IMR-90 (cell line): Measurements from ENCODE around the gene ADARB2. TPM values are rescaled to one million over a fixed set of nuclear protein-coding genes. Genes with fewer than 3 reads are reported as not detected.

ENCODE experiments used
- ATAC-seq: fragments of 200-7000 bp; cut with Tn5 transposase; 2 replicates; pipeline ENCODE4 v1.9.1; 2020; ENCODE audit warnings: low read depth, mild to moderate bottlenecking, moderate library complexity
- BruUV-seq: library from RNA; stranded (reverse); fragments of 400-500 nt; replicated peaks from 2 replicates; lab custom pipeline; 2021; lab: Mats Ljungman, UMichigan
- CTCF ChIA-PET: fragments of 300-600 bp; formaldehyde crosslinking; extraction: SDS; loops from one replicate; lab custom pipeline; 2021; ENCODE audit warnings: antibody characterized with exemption; lab: Yijun Ruan, JAX
- POLR2A ChIA-PET: fragments of 300-600 bp; sonication (Branson Sonifier 250); formaldehyde crosslinking; loops from one replicate; lab custom pipeline; 2022; ENCODE audit warnings: antibody characterized with exemption; ENCODE audit not compliant: unreplicated experiment; lab: Charles Lee
- DNase-seq: peaks from one replicate; pipeline ENCODE4 v3.0.0; 2013
- H2AFZ ChIP-seq: replicated peaks from 2 replicates; pipeline ENCODE3; 2013; ENCODE audit warnings: low read length, mild to moderate bottlenecking; ENCODE audit not compliant: poor library complexity
- H2AK5ac ChIP-seq: 2 replicates; pipeline ENCODE4 v1.6.1; 2013; ENCODE audit warnings: low read depth, low read length, inconsistent platforms
- H2AK9ac ChIP-seq: replicated peaks from 2 replicates; pipeline ENCODE3; 2013; ENCODE audit warnings: mild to moderate bottlenecking, low read depth, low read length, moderate library complexity; ENCODE audit not compliant: poor library complexity
- H2BK120ac ChIP-seq: 2 replicates; pipeline ENCODE4 v1.6.1; 2013; ENCODE audit warnings: low read depth, low read length, inconsistent platforms
- H2BK15ac ChIP-seq: 3 replicates; pipeline ENCODE4 v1.6.1; 2013; ENCODE audit warnings: low read depth, low read length, inconsistent platforms
- H2BK20ac ChIP-seq: 2 replicates; pipeline ENCODE4 v1.6.1; 2013; ENCODE audit warnings: low read depth, mild to moderate bottlenecking, inconsistent platforms, low read length, moderate library complexity
- H2BK5ac ChIP-seq: 2 replicates; pipeline ENCODE4 v1.6.1; 2013; ENCODE audit warnings: mild to moderate bottlenecking, low read depth, low read length, inconsistent platforms; ENCODE audit not compliant: poor library complexity, severe bottlenecking
- H3K14ac ChIP-seq: replicated peaks from 2 replicates; pipeline ENCODE4 v1.6.1; 2013; ENCODE audit warnings: low read depth, low read length, inconsistent platforms
- H3K18ac ChIP-seq: 2 replicates; pipeline ENCODE4 v1.6.1; 2013; ENCODE audit warnings: low read depth, low read length, control low read depth
- H3K23ac ChIP-seq: 2 replicates; pipeline ENCODE4 v1.6.1; 2013; ENCODE audit warnings: low read depth, low read length, inconsistent platforms
- H3K27ac ChIP-seq: 2 replicates; pipeline ENCODE4 v1.5.1; 2013; ENCODE audit warnings: mild to moderate bottlenecking, control low read depth, low read length; ENCODE audit not compliant: insufficient read depth
- H3K27me3 ChIP-seq: 2 replicates; pipeline ENCODE4 v1.6.1; 2013; ENCODE audit warnings: low read length; ENCODE audit not compliant: control insufficient read depth, insufficient read depth
- H3K36me3 ChIP-seq: 2 replicates; pipeline ENCODE4 v1.6.1; 2013; ENCODE audit warnings: low read length, mixed read lengths; ENCODE audit not compliant: control insufficient read depth, insufficient read depth
- H3K4ac ChIP-seq: 2 replicates; pipeline ENCODE4 v1.6.1; 2013; ENCODE audit warnings: low read depth, low read length, inconsistent platforms
- H3K4me1 ChIP-seq: 2 replicates; pipeline ENCODE4 v1.6.1; 2013; ENCODE audit warnings: low read length, mixed read lengths; ENCODE audit not compliant: control insufficient read depth, insufficient read depth
- H3K4me2 ChIP-seq: 2 replicates; pipeline ENCODE4 v1.6.1; 2013; ENCODE audit warnings: low read depth, mild to moderate bottlenecking, control low read depth, low read length, moderate library complexity
- H3K4me3 ChIP-seq: 2 replicates; pipeline ENCODE4 v1.5.1; 2013; ENCODE audit warnings: low read depth, mild to moderate bottlenecking, control low read depth, low read length, moderate library complexity; ENCODE audit not compliant: insufficient read depth
- H3K56ac ChIP-seq: 2 replicates; pipeline ENCODE4 v1.6.1; 2013; ENCODE audit warnings: low read length, inconsistent platforms; ENCODE audit not compliant: insufficient read depth; ENCODE audit errors: extremely low read depth
- H3K79me1 ChIP-seq, 2 experiments: 2 replicates each; pipeline ENCODE4 v1.6.1; 2013; ENCODE audit warnings: low read length in 2 of 2, inconsistent platforms in 1 of 2, low read depth in 1 of 2
- H3K9ac ChIP-seq: 2 replicates; pipeline ENCODE4 v1.6.1; 2013; ENCODE audit warnings: low read depth, low read length, control low read depth
- H3K9me1 ChIP-seq: 2 replicates; pipeline ENCODE4 v1.6.1; 2013; ENCODE audit warnings: low read length, inconsistent platforms; ENCODE audit not compliant: insufficient read depth
- H3K9me3 ChIP-seq: 2 replicates; pipeline ENCODE4 v1.6.1; 2013; ENCODE audit warnings: low read length; ENCODE audit not compliant: control insufficient read depth, insufficient read depth
- H4K20me1 ChIP-seq: 2 replicates; pipeline ENCODE4 v1.6.1; 2013; ENCODE audit warnings: low read length, inconsistent platforms; ENCODE audit not compliant: insufficient read depth
- H4K5ac ChIP-seq: 2 replicates; pipeline ENCODE4 v1.6.1; 2013; ENCODE audit warnings: mild to moderate bottlenecking, low read depth, low read length, control low read depth
- H4K8ac ChIP-seq, 2 experiments: 2 replicates each; pipeline ENCODE4 v1.6.1; 2013; ENCODE audit warnings: low read depth in 2 of 2, low read length in 2 of 2, control low read depth in 1 of 2, inconsistent platforms in 1 of 2
- H4K91ac ChIP-seq: 2 replicates; pipeline ENCODE4 v1.6.1; 2013; ENCODE audit warnings: low read depth, low read length, inconsistent platforms; ENCODE audit not compliant: insufficient read depth
- BHLHE40 ChIP-seq: fragments of 150-350 bp; IDR thresholded peaks from 2 replicates; pipeline ENCODE4 v1.6.1; 2016; ENCODE audit warnings: mild to moderate bottlenecking, low read depth, low read length
- CEBPB ChIP-seq: IDR thresholded peaks from 2 replicates; pipeline ENCODE4 v1.6.1; 2012; ENCODE audit warnings: low read depth, low read length, improper control_type of control experiment
- CHD1 ChIP-seq: IDR thresholded peaks from 2 replicates; pipeline ENCODE4 v1.6.1; 2012; ENCODE audit warnings: low read depth, low read length, improper control_type of control experiment
- FOS ChIP-seq: fragments of 150-350 bp; IDR thresholded peaks from 2 replicates; pipeline ENCODE4 v1.6.1; 2016; ENCODE audit warnings: low read depth, low read length
- MAFK ChIP-seq: IDR thresholded peaks from 2 replicates; pipeline ENCODE4 v1.6.1; 2012; ENCODE audit warnings: low read depth, low read length, improper control_type of control experiment
- MAZ ChIP-seq: IDR thresholded peaks from 2 replicates; pipeline ENCODE4 v1.6.1; 2012; ENCODE audit warnings: low read depth, mild to moderate bottlenecking, low read length, improper control_type of control experiment, moderate library complexity, borderline replicate concordance
- MXI1 ChIP-seq: IDR thresholded peaks from 2 replicates; pipeline ENCODE4 v1.6.1; 2012; ENCODE audit warnings: low read depth, mild to moderate bottlenecking, low read length, moderate library complexity, borderline replicate concordance
- NFE2L2 ChIP-seq: fragments of 150-350 bp; IDR thresholded peaks from 2 replicates; pipeline ENCODE4 v1.6.1; 2016; ENCODE audit warnings: low read depth, mild to moderate bottlenecking, low read length
- POLR2A ChIP-seq: IDR thresholded peaks from 2 replicates; pipeline ENCODE4 v1.6.1; 2012; ENCODE audit warnings: mild to moderate bottlenecking, low read depth, low read length
- RAD21 ChIP-seq: IDR thresholded peaks from 2 replicates; pipeline ENCODE4 v1.6.1; 2012; ENCODE audit warnings: low read length, improper control_type of control experiment
- RCOR1 ChIP-seq: IDR thresholded peaks from 2 replicates; pipeline ENCODE4 v1.6.1; 2012; ENCODE audit warnings: mild to moderate bottlenecking, low read length, improper control_type of control experiment; ENCODE audit not compliant: insufficient replicate concordance
- RFX5 ChIP-seq: IDR thresholded peaks from 2 replicates; pipeline ENCODE4 v1.8.0; 2012; ENCODE audit warnings: low read depth, mild to moderate bottlenecking, low read length, moderate library complexity
- SMC3 ChIP-seq: fragments of 150-350 bp; IDR thresholded peaks from 2 replicates; pipeline ENCODE4 v1.6.1; 2016; ENCODE audit warnings: low read depth, mild to moderate bottlenecking, antibody characterized with exemption, low read length, moderate library complexity
- WGBS, 2 experiments: methylation state at CpG; one replicate each; pipeline versions ENCODE4 v1.1.5 to v1.1.7; 2013; ENCODE audit warnings: missing lambda C conversion rate in 2 of 2; ENCODE audit not compliant: insufficient read length in 1 of 2; ENCODE audit errors: extremely low coverage in 2 of 2; 5-methylcytosine and 5-hydroxymethylcytosine counted together
- dilution Hi-C: fragments of 300-500 bp; cut with HindIII; formaldehyde crosslinking; loops from one replicate; pipeline ENCODE4 v1.14.3; 2018; ENCODE audit warnings: low sequenced_read_pairs; ENCODE audit not compliant: unreplicated experiment
- in situ Hi-C: fragments of 300-500 bp; cut with MboI; formaldehyde crosslinking; loops from 3 replicates; pipeline ENCODE4 v1.14.3; 2019; ENCODE audit warnings: low sequenced_read_pairs, inconsistent platforms, mixed read lengths
- intact Hi-C: fragments of 100-400 bp; cut with micrococcal nuclease; formaldehyde crosslinking; loops from 2 replicates; pipeline ENCODE4 v1.10.0; 2022
- polyA plus RNA-seq, 3 experiments: library from polyadenylated mRNA; depleted of rRNA; stranded (reverse); fragments of >200 nt; gene quantifications; 2 replicates each; pipeline ENCODE4 v1.2.3, GENCODE V29; 2012; ENCODE audit warnings: low replicate concordance in 1 of 3
- total RNA-seq: library from RNA; depleted of rRNA; stranded (reverse); fragments of >200 nt; gene quantifications from 2 replicates; pipeline ENCODE4 v1.2.3, GENCODE V29; 2012
- TF ChIP-seq, protein P1 (sequence below): fragments of 150-350 bp; IDR thresholded peaks from 2 replicates; pipeline ENCODE4 v1.6.1; 2016; ENCODE audit warnings: low read depth, mild to moderate bottlenecking, low read length, moderate library complexity, borderline replicate concordance
- TF ChIP-seq, protein P2 (sequence below): conservative IDR thresholded peaks from 2 replicates; pipeline ENCODE4 v1.5.1; 2012; ENCODE audit warnings: mild to moderate bottlenecking, low read depth, low read length, improper control_type of control experiment
- TF ChIP-seq, protein P3 (sequence below): fragments of 150-350 bp; IDR thresholded peaks from 2 replicates; pipeline ENCODE4 v1.6.1; 2017; ENCODE audit warnings: mild to moderate bottlenecking, antibody characterized with exemption, low read length, low read depth

Gene ADARB2
- total and polyA plus RNA-seq, 2 of the 4 experiments (the other 2 are of a cell fraction) = not detected

DNA sequence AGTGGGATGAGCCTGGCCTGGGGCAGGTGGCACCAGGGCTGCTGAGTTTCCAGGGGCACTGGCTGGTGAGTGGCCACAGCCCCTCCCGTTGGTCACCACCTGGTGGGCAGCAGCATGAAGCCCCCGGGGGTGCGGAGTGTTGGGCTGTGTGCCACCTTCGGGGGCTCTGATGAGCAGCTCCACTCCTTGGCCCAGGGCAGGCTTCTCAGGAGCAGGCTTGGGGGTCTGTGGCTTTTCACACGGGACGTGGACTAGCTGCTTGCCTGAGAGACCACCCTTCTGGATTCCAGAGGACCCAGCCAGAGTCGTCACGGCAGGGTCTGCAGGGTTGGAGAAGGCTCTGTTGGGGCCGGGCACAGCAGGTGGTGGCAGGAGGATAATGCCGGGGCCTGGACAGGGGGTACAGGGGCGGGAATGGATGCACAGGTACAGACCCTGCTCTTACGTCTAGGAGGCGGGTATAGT, 193.1 kb downstream of the ADARB2 start:
- Histone ChIP-seq H2AFZ (no peak overlapping the region), H3K36me3 (no peaks in the 10 kb centered on the region), H3K9me1 (no peaks in the 10 kb centered on the region), H2BK15ac (no peak overlapping the region), H3K27ac (no peak overlapping the region), H4K20me1 (no peaks in the 10 kb centered on the region), H4K5ac (no peak overlapping the region), H3K9me3 (peaks cover 39% of the 10 kb centered on the region), H3K23ac (no peak overlapping the region), H2AK9ac (no peak overlapping the region), H2BK20ac (no peak overlapping the region), H3K4me3 (no peak overlapping the region), H3K18ac (no peak overlapping the region), H2AK5ac (no peak overlapping the region), H3K14ac (no peak overlapping the region), H4K91ac (no peak overlapping the region), H3K4me1 (no peaks in the 10 kb centered on the region), H4K8ac (no peak overlapping the region), H2BK5ac (no peak overlapping the region), H3K27me3 (no peaks in the 10 kb centered on the region), H3K4ac (no peak overlapping the region), H3K79me1 (no peaks in the 10 kb centered on the region), H3K56ac (no peak overlapping the region), H2BK120ac (no peak overlapping the region), H3K4me2 (no peak overlapping the region), H3K9ac (no peak overlapping the region)
- dilution Hi-C loops = no loop called here
- TF ChIP-seq MAZ = no peak
- no peak for TF ChIP-seq CHD1
- no peak for TF ChIP-seq RAD21
- TF ChIP-seq RCOR1 = no peak
- TF ChIP-seq, protein P1, sequence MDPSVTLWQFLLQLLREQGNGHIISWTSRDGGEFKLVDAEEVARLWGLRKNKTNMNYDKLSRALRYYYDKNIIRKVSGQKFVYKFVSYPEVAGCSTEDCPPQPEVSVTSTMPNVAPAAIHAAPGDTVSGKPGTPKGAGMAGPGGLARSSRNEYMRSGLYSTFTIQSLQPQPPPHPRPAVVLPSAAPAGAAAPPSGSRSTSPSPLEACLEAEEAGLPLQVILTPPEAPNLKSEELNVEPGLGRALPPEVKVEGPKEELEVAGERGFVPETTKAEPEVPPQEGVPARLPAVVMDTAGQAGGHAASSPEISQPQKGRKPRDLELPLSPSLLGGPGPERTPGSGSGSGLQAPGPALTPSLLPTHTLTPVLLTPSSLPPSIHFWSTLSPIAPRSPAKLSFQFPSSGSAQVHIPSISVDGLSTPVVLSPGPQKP = no peak
- no peak for TF ChIP-seq BHLHE40
- no peak for TF ChIP-seq FOS
- no peak for TF ChIP-seq MXI1
- TF ChIP-seq, protein P2, sequence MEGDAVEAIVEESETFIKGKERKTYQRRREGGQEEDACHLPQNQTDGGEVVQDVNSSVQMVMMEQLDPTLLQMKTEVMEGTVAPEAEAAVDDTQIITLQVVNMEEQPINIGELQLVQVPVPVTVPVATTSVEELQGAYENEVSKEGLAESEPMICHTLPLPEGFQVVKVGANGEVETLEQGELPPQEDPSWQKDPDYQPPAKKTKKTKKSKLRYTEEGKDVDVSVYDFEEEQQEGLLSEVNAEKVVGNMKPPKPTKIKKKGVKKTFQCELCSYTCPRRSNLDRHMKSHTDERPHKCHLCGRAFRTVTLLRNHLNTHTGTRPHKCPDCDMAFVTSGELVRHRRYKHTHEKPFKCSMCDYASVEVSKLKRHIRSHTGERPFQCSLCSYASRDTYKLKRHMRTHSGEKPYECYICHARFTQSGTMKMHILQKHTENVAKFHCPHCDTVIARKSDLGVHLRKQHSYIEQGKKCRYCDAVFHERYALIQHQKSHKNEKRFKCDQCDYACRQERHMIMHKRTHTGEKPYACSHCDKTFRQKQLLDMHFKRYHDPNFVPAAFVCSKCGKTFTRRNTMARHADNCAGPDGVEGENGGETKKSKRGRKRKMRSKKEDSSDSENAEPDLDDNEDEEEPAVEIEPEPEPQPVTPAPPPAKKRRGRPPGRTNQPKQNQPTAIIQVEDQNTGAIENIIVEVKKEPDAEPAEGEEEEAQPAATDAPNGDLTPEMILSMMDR = no peak
- TF ChIP-seq NFE2L2 = no peak
- TF ChIP-seq SMC3 = no peak
- TF ChIP-seq MAFK = no peak
- TF ChIP-seq, protein P3, sequence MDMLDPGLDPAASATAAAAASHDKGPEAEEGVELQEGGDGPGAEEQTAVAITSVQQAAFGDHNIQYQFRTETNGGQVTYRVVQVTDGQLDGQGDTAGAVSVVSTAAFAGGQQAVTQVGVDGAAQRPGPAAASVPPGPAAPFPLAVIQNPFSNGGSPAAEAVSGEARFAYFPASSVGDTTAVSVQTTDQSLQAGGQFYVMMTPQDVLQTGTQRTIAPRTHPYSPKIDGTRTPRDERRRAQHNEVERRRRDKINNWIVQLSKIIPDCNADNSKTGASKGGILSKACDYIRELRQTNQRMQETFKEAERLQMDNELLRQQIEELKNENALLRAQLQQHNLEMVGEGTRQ = no peak
- no peak for TF ChIP-seq RFX5
- no peak for TF ChIP-seq POLR2A
- no peak for TF ChIP-seq CEBPB
- BruUV-seq = no TSS peak
- in situ Hi-C loops = no loop called here
- DNase-seq = no peak
- ChIA-PET POLR2A (no interaction called here), CTCF (no interaction called here)
- 71% methylated on average over 4 of the region's 13 CpGs; no CpG with 5 or more reads in 1 of the 2 experiments for WGBS, 2 experiments
- no peak for ATAC-seq
- intact Hi-C loops = no loop called here
